ENCODE results near the gene POLK. TPM values are rescaled to one million over a fixed set of nuclear protein-coding genes. Genes with fewer than 3 reads are reported as not detected.

The POLK gene
- total and polyA plus RNA-seq, 2 of the 8 experiments (the other 6 are each of a cell fraction or from before 2014, with no cell fraction given): 2.0 to 9.0 TPM

- H4K8ac ChIP-seq (ENCODE audit: extremely low read depth, insufficient read depth, low read length): 0 out of 2 replicates have a peak overlapping the region, but pooled peaks have one; percentile 6
- no peaks in the 10 kb centered on the region for H3K36me3 ChIP-seq (ENCODE audit: control insufficient read depth in 2 of 4, insufficient read depth in 4 of 4, low read length in 3 of 4)
- H4K5ac ChIP-seq (ENCODE audit: insufficient read length, low read depth, low read length): no peak overlapping the region
- CTCF ChIA-PET (ENCODE audit: partially characterized antibody): interaction anchor here (0.6 to 1.2 kb wide), 5 partner anchors 12 to 403 kb away, joined by 3 to 4 read pairs (median 3); partner anchors contain the start of gene ANKRD31
- no peak overlapping the region for H3K4ac ChIP-seq (replicated peaks; ENCODE audit: insufficient read length, low read depth, low read length)
- H3K23ac ChIP-seq (ENCODE audit: insufficient read length): no peak overlapping the region
- no peaks in the 10 kb centered on the region for H3K9me3 ChIP-seq (ENCODE audit: insufficient read depth in 2 of 2, low read depth in 1 of 2, low read length in 1 of 2)
- H4K20me1 ChIP-seq (replicated peaks in 1 of 2; ENCODE audit: control insufficient read depth in 1 of 2, insufficient read depth in 2 of 2, low read length in 2 of 2): peaks cover 2 to 4% of the 10 kb centered on the region in 2 experiments
- no peaks in the 10 kb centered on the region for H3K23me2 ChIP-seq (ENCODE audit: low read depth, low read length)
- H3K4me1 ChIP-seq (replicated peaks in 1 of 4; ENCODE audit: control insufficient read depth in 3 of 4, insufficient read depth in 4 of 4, low read length in 3 of 4): peaks cover 3 to 14% (median 4%) of the 10 kb centered on the region in 4 experiments; a peak in 5 of 7 replicates
- no peak for DNase-seq (ENCODE audit: low read depth in 1 of 2, low spot score in 2 of 2)
- H3K9ac ChIP-seq (replicated peaks in 1 of 4; ENCODE audit: extremely low read depth in 1 of 4, low read depth in 3 of 4, low read length in 3 of 4): no peak overlapping the region
- no peak overlapping the region for H3K4me2 ChIP-seq (ENCODE audit: insufficient read depth in 1 of 2, low read depth in 2 of 2, low read length in 2 of 2)
- TF ChIP-seq CHD1 (IDR thresholded peaks at IDR 0.05; ENCODE audit: low read depth, low read length): no peak
- peak; percentile 47 to 60 for TF ChIP-seq RAD21 (IDR thresholded peaks at IDR 0.05 in 1 of 2, conservative IDR thresholded peaks at IDR 0.05 in 1 of 2; ENCODE audit: low read depth in 2 of 2, low read length in 2 of 2)
- TF ChIP-seq CTCF (IDR thresholded peaks at IDR 0.05; ENCODE audit: control extremely low read depth in 1 of 3, insufficient read depth in 1 of 3, low read depth in 1 of 3, low read length in 3 of 3): peak in 1 of 3 experiments; percentile 23; a peak in 1 of 4 replicates
- H3K18ac ChIP-seq (ENCODE audit: extremely low read depth, low read length): no peak overlapping the region
- POLR2A ChIA-PET (ENCODE audit: partially characterized antibody): no interaction called here
- H2BK12ac ChIP-seq (ENCODE audit: low read depth, low read length): no peak overlapping the region
- H2BK5ac ChIP-seq (ENCODE audit: low read depth, low read length): no peak overlapping the region
- no peak overlapping the region for H3K27ac ChIP-seq (ENCODE audit: low read depth, low read length)
- H3K4me3 ChIP-seq (ENCODE audit: extremely low read depth in 1 of 4, insufficient read depth in 2 of 4, low read depth in 3 of 4, low read length in 4 of 4): no peak overlapping the region
- peak; percentile 32 for FAIRE-seq
- no peak overlapping the region for H2BK120ac ChIP-seq (replicated peaks; ENCODE audit: low read depth, low read length)
- H2AFZ ChIP-seq (ENCODE audit: low read length): no peak overlapping the region
- H2AK5ac ChIP-seq (ENCODE audit: low read depth, low read length): no peak overlapping the region
- 90% methylated on average over 3 of the region's 3 CpGs; no CpG with 5 or more reads in 1 of the 2 experiments for WGBS, 2 experiments (ENCODE audit: extremely low coverage in 1 of 2, insufficient coverage in 1 of 2, insufficient read length in 1 of 2, insufficient replicate concordance in 2 of 2, low coverage in 1 of 2, low lambda C conversion rate in 2 of 2, missing lambda C conversion rate in 1 of 2)
- no peak overlapping the region for H2BK15ac ChIP-seq (ENCODE audit: low read length)
- H2BK20ac ChIP-seq (ENCODE audit: low read length): no peak overlapping the region
- H3K56ac ChIP-seq (replicated peaks; ENCODE audit: insufficient read length, low read depth, low read length): no peak overlapping the region
- no peaks in the 10 kb centered on the region for H3K27me3 ChIP-seq (replicated peaks in 1 of 4; ENCODE audit: control insufficient read depth in 3 of 4, extremely low read depth in 1 of 4, insufficient read depth in 3 of 4, low read length in 3 of 4)
- H3K14ac ChIP-seq (ENCODE audit: insufficient read length): no peak overlapping the region
- peaks cover 11% of the 10 kb centered on the region for H3K79me1 ChIP-seq (ENCODE audit: low read depth, low read length)
- H4K91ac ChIP-seq (replicated peaks; ENCODE audit: insufficient read length, low read length): no peak overlapping the region
- H3K79me2 ChIP-seq (ENCODE audit: control insufficient read depth in 1 of 2, insufficient read depth in 2 of 2, low read length in 2 of 2): peaks cover 0 to 74% of the 10 kb centered on the region in 2 experiments; a peak in 2 of 4 replicates
Observed at GRCh38 chr5:75482482-75482881, 29.2 kb upstream of the POLK start.
